GM12874 (cell line): ENCODE data around the gene GALT.

Source experiments
- CTCF ChIP-seq: IDR thresholded peaks from 2 replicates; pipeline ENCODE4 v1.5.1; 2011; ENCODE audit warnings: low read depth, mild to moderate bottlenecking, control low read depth, low read length, moderate library complexity; ENCODE audit not compliant: insufficient read depth

Gene GALT

GRCh38 chr9:34620061-34620994, 26.1 kb upstream of the GALT start, which contains the start of gene DCTN3:
Gene DCTN3, minus strand, starts transcription at chr9:34620495. Its CDS starts 31 bp downstream, at chr9:34620464.
- TF ChIP-seq CTCF, result no peak

GRCh38 chr9:34623374-34624235, 22.9 kb upstream of the GALT start:
- TF ChIP-seq CTCF, result no peak

- no peak for TF ChIP-seq CTCF
Observed at GRCh38 chr9:34624475-34625185, 21.8 kb upstream of the GALT start.

GRCh38 chr9:34625186-34625486, 21.3 kb upstream of the GALT start:
- no peak for TF ChIP-seq CTCF

- TF ChIP-seq CTCF, result no peak
Observed at GRCh38 chr9:34627716-34628655, 18.5 kb upstream of the GALT start.

- TF ChIP-seq CTCF, result no peak
Observed at GRCh38 chr9:34628656-34629490, 17.6 kb upstream of the GALT start, which contains the start of gene ARID3C. Gene ARID3C, minus strand, starts transcription at chr9:34629066. Its CDS starts 1,052 bp downstream, at chr9:34628014.
